Measurements from ENCODE around the gene TLCD3A.

DNA sequence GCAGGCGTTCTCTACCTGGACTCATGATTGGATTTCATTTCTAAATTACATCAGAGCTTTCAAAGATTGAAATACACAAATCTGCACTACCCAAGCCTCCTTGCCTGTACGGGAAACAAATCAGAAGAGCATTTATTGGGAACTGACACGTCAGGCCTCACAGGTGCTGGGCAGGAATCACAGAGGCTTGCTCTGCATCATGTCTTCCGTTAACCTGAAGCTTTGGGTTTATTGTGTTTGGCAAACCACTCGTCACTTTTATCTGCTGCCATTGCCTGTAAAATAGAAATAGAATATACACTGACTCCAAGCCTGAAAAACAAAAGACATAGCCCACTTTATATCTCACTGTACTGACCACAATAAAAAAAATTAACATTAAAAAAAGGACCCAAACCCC is 27.6 kb downstream of the TLCD3A start:
- TF ChIP-seq, protein P1, sequence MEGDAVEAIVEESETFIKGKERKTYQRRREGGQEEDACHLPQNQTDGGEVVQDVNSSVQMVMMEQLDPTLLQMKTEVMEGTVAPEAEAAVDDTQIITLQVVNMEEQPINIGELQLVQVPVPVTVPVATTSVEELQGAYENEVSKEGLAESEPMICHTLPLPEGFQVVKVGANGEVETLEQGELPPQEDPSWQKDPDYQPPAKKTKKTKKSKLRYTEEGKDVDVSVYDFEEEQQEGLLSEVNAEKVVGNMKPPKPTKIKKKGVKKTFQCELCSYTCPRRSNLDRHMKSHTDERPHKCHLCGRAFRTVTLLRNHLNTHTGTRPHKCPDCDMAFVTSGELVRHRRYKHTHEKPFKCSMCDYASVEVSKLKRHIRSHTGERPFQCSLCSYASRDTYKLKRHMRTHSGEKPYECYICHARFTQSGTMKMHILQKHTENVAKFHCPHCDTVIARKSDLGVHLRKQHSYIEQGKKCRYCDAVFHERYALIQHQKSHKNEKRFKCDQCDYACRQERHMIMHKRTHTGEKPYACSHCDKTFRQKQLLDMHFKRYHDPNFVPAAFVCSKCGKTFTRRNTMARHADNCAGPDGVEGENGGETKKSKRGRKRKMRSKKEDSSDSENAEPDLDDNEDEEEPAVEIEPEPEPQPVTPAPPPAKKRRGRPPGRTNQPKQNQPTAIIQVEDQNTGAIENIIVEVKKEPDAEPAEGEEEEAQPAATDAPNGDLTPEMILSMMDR (IDR thresholded peaks at IDR 0.05) = no peak
- TF ChIP-seq POLR2A (IDR thresholded peaks at IDR 0.05) (no peak), POLR2AphosphoS5 (IDR thresholded peaks at IDR 0.05) (no peak)

Measured in gastroesophageal sphincter (tissue), 3 donors.